HG02610 (cell line): Measurements from ENCODE around the gene PAX3.

ENCODE experiments used
- ATAC-seq: cut with Tn5 transposase; IDR thresholded peaks from one replicate; pipeline ENCODE4 v1.9.1; 2021; ENCODE audit warnings: mild to moderate bottlenecking, moderate library complexity; ENCODE audit not compliant: unreplicated experiment

PAX3 gene

GRCh38 chr2:222298311-222299150, at the start of gene PAX3:
Gene PAX3 (minus strand): TSS chr2:222298998. CDS start chr2:222298615, 383 bp downstream.
- no peak for ATAC-seq

- no peak for ATAC-seq
Observed at GRCh38 chr2:222341331-222341730, 42.5 kb upstream of the PAX3 start.

- ATAC-seq, result no peak
Observed at GRCh38 chr2:222338374-222338773, 39.6 kb upstream of the PAX3 start.

GRCh38 chr2:222336931-222337330, 38.1 kb upstream of the PAX3 start:
- no peak for ATAC-seq

DNA sequence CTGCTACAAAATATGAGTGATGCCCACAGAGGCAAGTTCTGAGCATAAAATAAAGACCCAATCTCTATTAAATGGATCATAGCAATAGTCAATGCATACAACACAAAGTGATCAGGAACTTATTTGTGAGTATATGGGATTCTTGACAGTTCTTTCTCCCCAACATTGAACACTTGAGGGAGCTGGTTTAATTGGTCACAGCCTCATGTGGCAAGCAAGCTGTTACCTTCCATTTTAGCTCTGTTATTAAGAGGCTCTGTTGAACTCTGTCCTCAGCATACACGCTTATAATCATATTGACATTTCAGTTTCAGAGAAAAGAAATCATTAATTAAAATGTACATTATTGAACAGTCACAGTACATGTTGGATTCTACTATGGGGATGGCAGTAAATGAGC, 37.6 kb upstream of the PAX3 start:
- no peak for ATAC-seq

DNA sequence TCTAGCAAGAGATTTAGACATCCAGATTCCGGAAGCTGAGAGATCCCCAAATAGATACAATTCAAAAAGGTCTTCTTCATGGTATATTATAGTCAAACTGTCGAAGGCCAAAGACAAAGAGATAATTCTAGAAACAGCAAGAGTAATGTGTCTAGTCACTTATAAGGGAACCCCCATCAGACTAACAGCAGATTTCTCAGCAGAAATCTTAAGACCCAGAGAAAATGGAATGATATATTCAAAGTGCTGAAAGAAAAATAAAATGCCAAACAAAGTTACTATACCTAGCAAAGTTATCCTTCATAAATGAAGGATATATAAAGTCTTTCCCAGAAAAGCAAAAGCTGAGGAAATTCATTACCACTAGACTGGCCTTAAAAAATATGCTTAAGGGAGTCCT, 36.1 kb upstream of the PAX3 start:
- ATAC-seq, result no peak

- no peak for ATAC-seq
Observed at GRCh38 chr2:222333397-222333796, 34.6 kb upstream of the PAX3 start.

DNA sequence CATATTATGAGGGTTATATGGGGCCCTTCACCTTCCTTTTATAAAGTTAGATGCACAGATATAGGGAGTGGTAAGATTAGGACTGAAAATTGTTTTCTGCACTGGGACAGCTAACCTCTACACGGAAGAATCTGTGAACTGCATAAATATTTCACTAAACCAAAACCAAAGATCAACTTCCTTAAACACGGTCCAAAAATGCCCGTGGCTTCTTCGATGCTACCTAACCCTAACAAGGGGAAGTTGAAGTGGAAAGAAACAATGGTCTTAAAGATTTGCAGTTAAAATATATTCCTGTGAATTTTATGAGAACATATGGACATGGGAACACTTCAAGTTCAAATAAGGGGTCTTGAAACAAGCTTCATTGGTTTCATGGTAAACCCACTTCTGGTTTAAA, 33.3 kb upstream of the PAX3 start:
- no peak for ATAC-seq

GRCh38 chr2:222330910-222331309, 32.1 kb upstream of the PAX3 start:
- no peak for ATAC-seq

- ATAC-seq, result peak; percentile 38
Observed at GRCh38 chr2:222322236-222322635, 23.4 kb upstream of the PAX3 start.

DNA sequence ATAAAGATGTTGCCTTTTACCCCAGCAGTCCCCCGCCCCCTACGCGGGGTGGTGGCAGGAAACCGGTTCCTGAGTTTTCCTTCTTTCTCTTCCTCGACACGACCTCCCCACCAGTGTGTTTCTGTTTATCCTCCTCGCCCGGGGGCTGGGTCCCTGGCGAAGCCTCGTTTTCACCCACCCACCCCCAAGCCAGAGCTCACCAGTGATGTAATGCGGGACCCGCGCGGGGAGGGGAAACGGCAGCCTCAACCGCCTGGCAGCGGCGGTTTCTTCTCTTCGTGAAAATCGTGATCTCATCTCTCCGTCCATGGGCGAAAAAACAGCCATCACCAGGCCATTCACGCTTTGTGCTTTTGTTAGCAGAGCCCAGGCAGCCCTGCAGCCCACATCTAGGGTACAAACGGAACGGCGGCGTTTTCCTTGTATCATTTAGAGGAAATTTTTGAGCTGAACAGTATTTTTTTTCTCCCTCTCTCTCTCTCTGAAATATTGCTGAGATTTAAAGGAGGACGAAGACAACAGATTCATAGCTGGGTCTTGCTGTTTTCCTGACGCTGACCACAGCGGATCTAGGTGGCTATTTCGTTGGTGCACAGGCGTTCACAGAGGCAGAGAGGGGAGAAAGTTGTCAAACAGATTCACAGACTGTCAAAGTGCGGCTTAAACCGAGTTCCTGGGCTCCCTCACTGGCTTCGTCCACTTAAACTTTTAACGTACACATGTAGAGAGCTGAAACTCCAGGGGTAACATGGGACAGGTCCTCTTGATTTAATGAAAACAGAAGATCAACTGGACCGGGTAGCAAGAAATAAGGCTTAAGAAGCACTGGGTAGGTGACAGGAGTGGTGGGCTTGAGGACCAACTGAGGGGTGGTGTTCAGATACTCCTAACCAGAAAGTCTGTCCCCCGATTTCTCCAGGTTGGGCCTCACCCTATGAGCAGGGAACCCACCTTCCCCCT, 21.9 kb upstream of the PAX3 start:
- no peak for ATAC-seq

GRCh38 chr2:222319586-222320435, 21.0 kb upstream of the PAX3 start:
- peak; percentile 33 for ATAC-seq

- ATAC-seq, result peak; percentile 31
Observed at GRCh38 chr2:222318712-222319585, 20.2 kb upstream of the PAX3 start.

DNA sequence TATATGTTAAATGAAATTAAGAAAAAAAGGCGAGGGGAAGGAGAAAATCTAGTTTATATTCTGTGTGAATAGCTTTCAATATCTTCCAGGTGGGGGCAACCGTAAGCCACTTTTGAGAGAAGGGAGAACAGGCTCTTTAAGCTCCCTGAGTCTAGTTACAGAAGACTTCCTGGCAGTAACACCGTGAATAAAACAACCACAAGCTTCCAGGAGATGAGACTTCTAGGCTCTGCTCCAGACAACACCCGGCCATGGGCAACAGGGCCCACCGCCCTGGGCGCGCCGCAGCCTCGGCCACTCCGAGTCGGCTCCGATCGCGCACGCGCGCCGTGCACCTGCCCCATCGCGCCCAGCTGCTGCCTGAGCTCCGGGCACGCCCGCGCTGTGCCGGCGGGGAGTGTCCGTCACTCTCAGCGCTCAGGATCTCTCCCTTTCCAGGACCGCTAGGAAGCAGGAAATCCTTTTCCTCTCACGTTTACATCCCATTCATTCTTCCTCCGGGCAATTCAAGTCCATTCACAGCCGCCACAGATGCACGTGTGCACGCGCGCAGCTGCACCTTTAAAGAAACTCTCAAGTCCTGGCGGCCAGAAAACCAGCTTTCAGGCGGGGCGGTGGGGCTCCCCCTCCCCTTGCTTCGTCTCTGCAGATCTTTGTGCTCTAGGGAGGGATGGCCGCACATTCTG, 19.4 kb upstream of the PAX3 start:
- peak; percentile 58 for ATAC-seq

DNA sequence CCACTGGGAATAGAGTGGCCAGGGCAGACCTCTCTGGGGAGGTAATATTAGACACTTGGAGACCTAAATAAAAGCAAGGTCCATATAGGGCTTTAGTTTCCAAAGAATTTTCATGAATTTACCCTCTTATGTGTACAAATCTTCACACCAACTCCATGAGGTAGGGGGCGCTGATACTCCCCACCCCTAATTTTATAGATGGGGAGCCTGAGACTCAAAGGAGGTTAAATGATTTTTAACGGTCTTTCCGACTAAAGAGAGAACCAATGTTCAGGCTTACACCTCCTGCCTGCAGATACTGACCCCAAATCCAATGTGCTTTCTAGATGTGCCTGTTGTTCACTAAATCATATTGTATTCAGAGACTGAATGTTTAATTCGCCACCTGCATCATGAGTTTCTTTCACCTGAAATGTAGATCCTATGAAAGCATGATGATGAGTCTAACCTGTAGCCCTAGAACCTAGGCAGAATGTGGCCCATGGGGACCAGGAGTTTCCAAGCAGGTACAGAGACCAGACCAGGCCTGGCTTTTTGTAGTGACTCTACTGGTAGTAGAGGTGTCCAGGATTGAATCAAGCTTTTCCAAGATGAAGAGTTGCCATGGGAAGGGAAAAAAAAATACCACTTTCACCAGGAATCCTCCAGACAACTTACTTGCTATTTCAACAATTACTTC, 16.8 kb upstream of the PAX3 start:
- no peak for ATAC-seq

GRCh38 chr2:222313816-222314215, 15.0 kb upstream of the PAX3 start:
- ATAC-seq, result no peak

- ATAC-seq, result no peak
Observed at GRCh38 chr2:222311978-222312738, 13.4 kb upstream of the PAX3 start.
